Measurements from ENCODE around the gene PALMD.

Gene PALMD, protein sequence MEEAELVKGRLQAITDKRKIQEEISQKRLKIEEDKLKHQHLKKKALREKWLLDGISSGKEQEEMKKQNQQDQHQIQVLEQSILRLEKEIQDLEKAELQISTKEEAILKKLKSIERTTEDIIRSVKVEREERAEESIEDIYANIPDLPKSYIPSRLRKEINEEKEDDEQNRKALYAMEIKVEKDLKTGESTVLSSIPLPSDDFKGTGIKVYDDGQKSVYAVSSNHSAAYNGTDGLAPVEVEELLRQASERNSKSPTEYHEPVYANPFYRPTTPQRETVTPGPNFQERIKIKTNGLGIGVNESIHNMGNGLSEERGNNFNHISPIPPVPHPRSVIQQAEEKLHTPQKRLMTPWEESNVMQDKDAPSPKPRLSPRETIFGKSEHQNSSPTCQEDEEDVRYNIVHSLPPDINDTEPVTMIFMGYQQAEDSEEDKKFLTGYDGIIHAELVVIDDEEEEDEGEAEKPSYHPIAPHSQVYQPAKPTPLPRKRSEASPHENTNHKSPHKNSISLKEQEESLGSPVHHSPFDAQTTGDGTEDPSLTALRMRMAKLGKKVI

DNA sequence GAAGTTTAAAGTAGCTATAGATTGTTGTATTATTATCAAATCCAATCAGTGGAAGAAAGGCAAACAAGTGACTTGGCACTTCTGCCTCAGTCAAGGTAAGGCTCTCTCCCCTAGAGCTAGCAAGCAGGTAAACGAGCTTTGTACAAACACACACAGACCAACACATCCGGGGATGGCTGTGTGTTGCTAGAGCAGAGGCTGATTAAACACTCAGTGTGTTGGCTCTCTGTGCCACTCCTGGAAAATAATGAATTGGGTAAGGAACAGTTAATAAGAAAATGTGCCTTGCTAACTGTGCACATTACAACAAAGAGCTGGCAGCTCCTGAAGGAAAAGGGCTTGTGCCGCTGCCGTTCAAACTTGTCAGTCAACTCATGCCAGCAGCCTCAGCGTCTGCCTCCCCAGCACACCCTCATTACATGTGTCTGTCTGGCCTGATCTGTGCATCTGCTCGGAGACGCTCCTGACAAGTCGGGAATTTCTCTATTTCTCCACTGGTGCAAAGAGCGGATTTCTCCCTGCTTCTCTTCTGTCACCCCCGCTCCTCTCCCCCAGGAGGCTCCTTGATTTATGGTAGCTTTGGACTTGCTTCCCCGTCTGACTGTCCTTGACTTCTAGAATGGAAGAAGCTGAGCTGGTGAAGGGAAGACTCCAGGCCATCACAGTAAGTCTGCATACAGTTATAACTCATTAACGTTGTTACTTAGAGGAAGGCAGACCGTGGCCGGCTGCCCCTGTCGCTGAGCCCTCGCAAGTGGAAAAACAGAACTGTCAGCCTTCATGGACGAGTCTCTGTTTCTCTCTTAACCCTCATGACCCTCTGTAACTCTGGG, at the start of gene PALMD:
Gene PALMD (plus strand): TSS at position 415 of the 833 bp plus-strand sequence. CDS start 205 bp downstream, at position 620.
- DNase-seq, result no peak

DNA sequence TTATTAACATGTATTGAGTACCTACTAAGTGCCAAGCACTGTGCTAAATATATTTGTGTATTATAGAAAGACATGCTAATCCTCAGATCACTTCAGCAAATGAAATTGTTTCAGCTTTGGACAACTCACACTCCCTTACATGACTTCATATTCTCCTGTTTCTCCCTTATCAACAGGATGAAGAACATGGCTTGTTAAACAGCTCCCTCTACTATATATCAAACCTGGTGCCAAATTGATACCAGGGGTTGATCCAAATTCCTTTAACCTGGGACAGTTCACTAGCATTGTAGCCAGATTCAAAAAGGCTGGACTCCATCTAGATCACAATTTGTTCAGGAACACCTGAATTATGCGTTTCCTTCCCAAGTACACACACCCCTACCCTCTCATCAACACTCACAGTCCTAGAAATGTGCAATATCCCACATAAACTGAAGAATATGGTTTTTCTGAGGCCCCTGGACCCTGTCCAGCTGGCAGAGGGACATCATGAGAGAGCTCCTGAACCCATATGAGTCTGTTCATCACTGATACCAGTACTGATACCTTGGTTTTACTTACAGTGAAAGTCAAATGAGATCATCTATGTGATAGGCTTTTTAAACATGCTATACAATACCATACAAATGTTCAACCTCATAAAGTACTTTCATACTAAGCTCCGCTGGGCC, 47.0 kb upstream of the PALMD start:
- no peak for DNase-seq

DNA sequence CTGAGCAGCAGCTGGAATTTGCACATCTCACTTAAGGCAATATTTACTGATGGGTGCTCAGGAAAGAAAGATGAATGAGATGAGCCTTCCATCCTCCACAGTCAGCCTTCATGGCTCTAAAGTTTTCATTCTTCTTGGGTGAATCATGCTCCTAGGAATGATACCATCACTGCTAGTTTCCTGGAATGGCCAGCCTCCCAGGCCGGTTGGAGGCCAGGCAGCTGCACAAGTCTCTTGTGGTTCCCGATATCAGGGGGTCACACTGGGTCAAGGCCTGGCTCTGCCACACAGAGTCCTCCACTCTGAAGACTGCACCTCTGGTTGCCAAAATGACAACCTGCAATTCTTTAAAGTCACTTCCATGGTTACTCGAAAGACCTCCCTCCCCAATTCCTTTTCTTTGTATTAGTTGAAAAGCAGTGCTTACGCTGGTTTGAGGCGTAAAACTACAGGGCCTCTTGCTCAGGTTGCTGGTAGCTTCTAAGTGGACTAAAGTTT, 46.2 kb upstream of the PALMD start:
- DNase-seq, result no peak

DNA sequence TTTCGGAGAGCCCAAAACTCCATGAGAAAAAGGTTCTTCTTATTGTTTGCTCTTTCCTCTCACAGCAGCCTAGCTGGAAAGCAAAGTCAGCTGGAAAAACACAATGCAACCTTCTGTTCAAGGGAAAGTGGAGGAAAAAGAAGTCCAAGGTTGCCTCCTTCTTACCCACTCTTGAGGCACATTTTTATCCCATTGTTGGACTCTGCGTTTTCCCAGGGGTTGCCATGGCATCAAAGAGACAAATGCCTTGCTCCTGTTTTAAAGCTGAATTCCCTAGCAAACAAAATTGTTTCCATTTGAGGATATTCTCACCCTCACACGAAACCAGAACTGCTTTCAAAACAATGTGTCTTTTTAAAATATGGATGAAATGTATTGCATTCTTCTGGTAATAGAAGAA, 45.1 kb upstream of the PALMD start:
- no peak for DNase-seq

DNA sequence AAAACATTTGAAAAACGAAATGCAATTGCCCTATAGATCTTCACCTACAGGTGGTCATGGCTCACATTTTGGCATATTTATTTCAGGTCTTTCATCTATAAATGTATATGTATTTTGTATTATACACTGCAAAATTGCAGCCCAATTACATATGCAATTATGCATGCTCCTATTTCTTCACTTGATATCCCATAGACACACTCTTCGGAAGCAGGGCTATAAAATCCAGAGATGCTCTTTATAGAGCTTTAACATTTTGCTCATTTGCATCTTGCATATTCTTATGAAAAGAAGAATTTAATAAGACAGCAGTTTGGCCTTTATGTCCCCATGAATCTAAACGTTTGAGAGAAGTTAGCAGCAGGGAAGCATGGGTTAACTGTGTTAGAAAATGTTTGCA, 44.7 kb upstream of the PALMD start:
- no peak for DNase-seq

DNA sequence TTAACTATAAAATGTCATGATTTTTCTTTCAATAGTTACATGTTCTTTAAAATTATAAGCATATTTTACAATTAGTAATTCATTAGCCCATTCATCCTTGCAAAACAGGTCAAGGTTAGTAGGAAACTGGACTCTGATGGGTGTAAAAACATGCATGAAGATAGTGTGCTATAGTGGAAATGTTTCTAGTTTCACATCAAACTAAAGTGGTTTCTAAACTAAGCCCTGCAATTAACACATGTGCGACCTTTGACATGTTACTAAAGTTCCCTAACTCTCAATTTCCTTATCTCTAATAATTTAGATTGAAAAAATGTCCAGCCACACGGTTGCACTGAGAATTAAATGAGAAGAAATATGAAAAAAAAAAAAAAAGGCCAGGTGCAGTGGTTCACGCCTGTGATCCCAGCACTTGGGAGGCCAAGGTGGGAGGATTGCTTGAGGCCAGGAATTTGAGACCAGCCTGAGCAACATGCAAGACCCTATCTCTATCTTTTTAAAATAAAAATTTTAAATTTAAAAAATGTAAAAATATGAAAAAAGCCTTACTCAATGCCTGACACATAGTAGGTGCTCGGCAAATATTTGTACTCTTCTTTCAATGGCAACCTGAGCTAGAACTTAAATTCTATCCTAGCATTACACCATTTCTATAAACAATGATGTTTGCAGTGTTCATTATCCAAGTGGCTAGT, 44.1 kb upstream of the PALMD start:
- no peak for DNase-seq

DNA sequence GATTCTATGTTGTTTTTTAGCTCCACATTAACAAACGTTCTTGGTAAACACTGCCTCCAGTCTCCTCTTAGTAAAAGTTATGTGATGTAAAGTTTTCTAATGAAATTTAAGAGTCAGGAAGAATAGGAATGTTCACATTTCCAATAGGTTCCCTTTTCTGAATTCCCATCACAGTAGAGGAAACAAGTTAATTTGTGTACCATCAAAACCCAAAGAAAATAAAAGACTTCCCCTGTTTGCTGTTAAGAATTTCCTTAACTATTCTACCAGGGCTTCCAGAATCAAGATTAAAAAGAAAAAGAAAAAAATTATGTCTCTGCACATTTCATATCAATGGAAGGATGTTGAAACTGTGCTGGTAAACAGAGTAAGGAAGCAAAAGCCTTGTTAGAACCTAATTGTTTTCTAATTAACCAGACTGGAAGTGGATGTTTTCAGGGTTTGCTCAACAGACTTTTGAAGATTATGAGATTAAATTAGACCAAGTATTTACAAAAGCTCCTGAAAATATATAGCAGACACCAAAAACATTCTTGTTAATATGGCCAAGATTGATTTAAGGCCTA, 43.4 kb upstream of the PALMD start:
- no peak for DNase-seq

DNA sequence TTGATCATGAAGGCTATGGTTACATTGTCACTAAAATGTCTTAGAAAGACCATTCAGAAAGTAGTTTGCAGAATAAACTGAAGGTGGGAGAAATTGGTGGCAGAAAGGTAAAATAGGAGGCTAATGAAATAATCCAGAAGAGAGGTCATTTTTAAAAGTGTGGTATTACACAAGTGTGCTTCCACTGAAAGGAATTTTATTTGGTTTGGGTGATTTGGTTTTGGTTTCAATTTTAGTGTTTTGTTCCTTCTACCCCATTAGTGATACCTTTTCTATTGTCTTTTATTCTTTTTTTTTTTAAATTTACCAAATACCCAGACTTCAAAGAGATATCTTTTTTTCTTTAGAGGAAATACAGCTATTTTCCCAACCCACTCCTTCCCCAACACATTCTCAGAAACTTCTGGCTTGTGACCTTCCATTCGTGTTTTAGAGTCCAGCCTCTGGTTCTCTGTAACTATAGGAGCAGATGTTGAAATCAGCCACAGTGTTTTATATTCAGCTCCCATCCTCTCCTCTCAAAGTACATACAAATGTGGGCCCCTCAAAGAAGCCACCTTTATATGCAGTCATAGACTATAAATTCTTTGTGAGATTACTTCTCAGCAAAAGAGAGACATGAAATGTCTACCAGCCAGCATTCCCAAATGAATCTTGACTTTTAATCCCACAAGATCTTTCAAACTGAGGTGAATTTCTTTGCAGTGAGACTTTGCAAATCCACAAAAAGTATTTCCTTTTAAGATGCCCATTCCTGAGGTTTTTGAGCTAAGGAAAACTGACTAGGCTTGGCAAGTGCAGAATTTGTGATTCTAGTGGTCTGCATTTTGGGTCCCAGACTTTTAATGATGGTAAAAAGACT, 42.0 kb upstream of the PALMD start:
- DNase-seq, result no peak

DNA sequence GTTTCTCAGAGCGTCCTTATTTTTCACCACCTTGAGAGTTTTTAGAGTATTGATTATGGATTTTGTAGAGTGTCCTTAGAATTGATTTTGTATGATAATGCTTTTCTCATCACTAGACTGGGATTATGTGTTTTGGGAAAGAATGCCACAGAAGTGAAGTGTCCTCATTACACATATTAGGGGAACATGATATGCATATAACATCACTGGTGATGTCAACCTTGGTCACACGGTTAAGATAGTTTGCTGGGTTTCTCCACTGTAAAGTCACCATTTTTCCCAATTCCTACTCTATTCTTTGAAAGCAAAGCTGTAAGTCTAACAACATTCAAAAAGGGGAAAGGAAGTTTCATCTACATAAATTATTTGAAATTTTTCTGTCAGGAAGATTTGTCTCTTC, 39.6 kb upstream of the PALMD start:
- DNase-seq, result no peak

DNA sequence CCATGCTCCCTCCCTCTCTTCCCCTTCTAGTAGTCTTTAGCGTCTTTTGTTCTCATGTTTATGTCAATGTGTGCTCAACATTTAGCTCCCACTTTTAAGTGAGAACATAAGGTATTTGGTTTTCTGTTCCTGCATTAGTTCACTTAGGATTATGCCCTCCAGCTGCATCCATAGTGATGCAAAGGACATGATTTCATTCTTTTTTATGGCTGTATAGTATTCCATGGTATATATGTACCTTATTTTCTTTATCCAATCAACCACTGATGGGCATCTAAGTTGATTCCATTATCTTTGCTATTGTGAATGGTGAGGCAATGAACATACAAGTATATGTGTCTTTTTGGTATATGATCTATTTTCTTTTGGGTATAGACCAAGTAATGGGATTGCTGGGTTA, 38.3 kb upstream of the PALMD start:
- no peak for DNase-seq

DNA sequence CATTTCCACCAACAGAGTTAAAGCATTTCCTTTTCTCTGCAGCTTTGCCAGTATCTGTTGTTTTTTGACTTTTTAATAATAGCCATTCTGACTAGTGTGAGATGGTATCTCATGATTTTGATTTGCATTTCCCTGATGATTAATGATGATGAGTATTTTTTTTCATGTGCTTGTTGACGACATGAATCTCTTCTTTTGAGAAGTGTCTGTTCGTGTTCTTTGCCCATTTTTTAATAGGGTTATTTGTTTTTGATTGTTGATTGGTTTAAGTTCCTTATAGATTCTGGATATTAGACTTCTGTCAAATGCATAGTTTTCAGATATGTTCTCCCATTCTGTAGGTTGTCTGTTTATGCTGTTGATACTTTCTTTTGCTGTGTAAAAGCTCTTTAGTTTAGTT, 37.9 kb upstream of the PALMD start:
- no peak for DNase-seq

DNA sequence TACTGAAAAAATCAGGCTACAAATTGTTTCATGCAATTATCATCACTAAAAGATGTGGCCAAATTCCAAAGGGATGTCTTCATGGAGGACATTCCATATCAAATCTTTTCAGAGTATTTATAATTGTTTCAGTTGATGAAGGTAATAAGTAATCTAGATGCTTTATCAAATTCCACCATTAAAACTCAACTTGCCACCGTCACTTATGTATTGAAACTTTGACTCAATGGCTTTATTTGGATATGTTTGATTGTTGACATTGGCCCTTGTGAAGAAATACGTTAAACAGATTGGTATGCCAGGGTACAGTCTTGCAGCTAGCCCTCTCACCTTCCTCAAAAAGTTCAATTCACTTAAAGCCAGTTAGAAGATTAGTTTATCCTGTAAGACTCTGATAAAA, 32.2 kb upstream of the PALMD start:
- DNase-seq, result no peak

DNA sequence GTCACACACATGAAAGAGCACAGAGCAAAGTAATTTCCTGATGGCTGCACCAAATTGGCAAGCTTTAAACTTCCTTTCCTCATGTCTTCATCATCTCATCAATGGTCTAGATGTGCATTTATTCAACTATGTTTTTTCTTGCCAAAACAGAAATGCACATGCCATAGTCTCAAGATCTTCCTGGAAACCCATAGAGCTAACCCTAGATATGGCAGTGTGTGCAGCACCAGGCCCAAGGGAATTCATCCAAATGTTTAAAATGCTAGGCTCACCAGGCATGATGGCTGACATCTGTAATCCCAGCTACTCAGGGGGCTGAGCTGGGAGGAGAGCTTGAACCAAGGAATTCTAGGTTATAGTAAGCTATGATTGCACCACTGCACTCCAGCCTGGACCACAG, 31.2 kb upstream of the PALMD start:
- no peak for DNase-seq

DNA sequence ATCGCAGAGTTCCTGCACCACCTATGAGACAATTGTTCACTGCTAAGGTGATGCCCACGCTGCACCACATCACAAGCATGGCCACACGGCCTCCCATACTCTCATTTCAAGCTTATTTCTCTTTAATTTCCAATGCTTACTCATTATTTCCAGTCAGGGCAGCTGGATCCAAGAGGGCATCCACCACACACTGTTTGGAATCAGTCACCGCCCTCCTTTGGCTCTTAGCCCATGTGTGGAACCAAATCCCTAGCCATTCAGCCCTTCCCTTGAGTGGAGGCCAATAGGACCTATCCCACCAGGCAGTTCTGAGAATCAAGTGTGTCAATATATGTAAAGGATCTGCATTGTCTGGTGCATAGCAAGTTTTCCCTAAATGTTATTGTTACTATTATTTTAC, 26.3 kb upstream of the PALMD start:
- DNase-seq, result no peak

DNA sequence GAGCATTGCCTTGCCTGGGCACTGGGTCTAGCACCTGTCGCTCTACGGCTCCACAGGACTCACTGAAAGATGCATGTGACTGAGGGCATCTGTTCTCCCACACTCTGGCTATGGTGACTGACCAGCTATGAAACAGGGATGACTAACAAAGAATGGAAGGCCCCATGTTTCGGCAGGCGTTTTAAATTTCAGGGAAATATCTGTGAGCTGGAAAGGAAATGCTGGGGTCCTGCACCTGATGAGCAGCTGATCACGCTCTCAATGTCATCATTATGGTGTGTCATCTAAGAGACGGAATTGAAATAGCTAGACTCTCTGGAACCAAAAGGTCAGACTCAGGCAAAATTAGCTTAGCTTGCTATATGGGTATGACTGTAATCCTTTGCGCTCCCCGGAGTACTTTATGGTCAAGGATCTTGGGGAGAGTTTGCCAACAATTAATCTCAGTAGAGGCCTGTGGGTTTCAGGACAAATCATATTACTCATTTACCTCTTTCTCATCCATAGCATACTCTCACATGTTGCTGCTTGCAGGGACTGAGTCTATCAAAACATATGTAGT, 24.5 kb upstream of the PALMD start:
- DNase-seq, result no peak

DNA sequence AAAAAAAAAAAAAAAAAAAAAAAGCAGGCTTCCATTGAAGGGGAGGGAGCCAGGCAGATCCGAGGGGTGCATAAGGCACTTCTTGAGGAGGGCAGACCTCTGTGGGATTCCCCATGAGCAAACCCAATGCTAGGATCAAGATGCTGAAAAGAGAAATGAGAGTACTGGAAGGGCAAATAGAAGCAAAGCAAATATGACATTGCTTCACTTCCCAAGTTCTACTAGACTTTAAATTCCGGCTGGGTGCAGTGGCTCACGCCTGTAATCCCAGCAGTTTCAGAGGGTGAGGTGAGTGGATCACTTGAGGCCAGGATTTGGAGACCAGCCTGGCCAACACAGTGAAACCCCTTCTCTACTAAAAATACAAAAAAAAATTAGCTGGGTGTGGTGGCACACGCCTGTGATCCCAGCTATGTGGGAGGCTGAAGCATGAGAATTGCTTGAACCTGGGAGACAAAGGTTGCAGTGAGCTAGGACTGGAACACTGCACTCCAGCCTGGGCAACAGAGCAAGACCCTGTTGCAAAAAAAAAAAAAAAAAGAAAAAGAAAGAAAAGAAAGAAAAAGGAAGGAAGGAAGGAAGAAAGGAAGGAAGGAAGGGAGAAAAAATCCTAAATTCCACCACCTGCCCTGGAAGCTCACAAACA, 23.1 kb upstream of the PALMD start:
- DNase-seq, result no peak

DNA sequence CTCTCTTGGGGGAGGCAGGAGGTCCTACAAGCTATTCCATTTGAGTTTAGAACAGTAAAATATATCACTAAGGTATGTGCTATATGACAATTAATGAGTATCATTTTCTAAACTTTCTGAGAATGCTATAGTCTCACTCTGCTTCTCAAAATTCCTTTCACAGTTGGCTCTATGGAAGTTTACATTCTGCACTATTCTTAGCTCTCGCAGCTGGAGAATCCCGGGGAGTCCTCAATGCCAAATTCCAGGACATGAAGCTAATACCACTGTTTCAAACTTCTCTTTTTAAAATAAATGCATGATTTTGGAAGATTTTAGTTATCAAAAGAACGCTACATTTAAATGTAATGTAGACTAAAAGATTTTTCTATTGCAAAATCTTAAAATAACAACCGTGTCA, 22.4 kb upstream of the PALMD start:
- no peak for DNase-seq

DNA sequence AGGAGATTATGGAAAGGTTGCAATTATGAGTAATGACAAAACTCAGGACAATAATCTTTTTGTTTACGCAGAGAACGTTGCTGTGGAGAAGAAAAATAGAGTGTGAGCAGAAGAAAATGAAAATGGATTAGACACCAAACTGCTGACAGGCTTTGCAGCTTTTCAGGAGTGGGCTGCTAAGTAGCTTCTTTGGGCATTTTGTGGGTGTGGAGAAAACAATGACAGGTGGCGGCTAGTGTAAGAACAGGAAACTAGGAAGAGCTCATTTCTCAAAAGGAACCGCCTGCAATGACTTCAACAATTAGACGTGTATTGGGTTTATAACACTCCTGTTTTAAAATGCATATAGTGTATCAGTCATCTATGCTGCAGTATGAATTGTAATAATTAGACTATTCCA, 18.3 kb upstream of the PALMD start:
- DNase-seq, result no peak

DNA sequence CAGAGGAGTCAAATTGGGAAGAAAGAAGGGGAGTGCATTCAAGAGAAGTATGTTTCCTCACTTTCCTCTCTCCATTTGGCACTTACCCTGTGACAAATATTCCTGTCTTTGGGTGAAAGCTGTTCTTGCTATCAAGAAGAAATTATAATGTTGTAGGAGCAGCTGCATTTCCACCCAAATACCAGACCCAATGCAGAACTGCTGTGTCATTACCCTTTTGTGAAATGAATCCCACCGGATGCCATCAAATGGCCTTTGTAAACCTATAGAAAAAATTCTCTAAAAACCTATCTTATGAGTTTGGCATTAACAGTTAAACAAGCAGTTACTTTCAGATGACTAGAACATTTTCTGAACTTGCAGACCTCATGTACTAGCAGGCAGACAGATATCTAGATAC, 16.7 kb upstream of the PALMD start:
- DNase-seq, result no peak

DNA sequence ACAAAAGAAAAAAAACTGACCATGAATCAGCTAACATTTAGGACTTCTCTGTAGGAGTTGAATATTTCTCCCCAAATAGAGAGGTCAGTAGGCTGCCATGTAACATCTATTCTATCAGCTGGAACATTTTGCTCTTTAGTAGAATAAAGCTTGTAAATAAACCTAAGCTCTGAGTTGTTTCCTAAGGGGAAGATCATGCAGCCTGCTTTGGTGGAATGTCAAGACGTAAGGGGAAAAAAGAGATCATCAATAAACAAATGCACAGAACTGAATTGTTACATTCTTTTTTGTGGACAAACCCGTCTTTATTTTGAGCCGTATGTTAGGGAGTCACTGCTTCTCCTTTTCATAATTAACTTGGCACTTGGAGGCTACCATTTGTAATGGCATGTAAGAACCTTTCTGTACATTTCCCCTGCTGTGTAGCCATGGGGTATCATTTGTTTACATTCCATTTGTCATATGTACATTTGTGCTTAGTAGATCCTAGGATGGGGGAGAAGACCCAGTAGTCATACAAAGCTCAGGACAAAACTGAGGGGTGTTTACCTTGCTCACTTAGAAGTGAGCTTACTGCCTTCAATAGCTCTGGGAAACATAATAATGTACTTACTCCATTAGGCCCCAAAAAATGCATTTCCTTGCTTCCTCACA, 10.8 kb upstream of the PALMD start:
- no peak for DNase-seq

All from KG1 (cell line).